ENCODE measurements around the gene COPE. TPM values are rescaled to one million over a fixed set of nuclear protein-coding genes. Genes with fewer than 3 reads are reported as not detected.

Gene COPE
- total RNA-seq (ENCODE audit: low replicate concordance) = 95.2 and 225 TPM in 2 replicates

DNA sequence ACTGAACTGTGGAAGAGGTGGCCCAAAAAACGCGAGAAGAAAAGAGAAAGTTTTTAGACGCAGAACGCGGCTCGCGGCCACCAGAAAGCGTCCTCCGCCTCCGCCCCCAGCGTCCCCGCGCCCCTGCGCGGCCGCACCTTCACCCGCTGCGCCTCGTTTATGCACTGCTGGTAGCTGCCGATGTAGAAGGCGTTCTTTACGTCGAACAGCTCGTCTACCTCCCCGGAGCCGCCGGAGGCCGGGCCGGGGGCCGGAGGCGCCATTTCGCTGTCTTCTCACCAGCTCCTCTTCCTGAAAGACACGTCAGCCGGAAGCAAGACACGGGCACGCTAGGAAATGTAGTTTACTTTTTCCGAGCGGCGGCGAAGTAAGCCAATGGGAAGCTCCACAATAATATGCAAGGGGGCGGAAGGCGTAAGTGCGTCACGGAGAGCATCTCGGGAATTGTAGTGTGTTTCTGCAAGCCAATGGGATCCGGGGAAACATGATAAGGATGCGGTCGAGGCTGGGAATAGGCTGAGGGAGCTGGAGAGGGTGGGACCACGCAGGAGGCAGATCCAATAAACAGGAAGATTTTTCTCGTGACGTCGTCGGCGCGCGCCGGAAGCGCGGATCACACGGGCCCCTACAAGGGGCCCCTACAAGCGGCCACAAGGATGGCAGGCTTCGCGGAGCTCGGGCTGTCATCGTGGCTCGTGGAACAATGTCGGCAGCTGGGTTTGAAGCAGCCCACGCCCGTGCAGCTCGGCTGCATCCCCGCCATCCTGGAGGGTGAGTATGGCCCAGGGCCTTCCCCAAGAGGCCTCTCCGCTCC, at the start of gene COPE, which contains the start of gene DDX49:
COPE (minus strand) TSS at position 302 of the 814 bp plus-strand sequence; CDS start at position 263, 39 bp downstream.
DDX49 (plus strand) TSS at position 630 of the 814 bp plus-strand sequence; CDS start at position 657, 27 bp downstream.
- Histone ChIP-seq H3K4me2 (peak within 1 kb of the TSS; percentile 97), H3K9me3 (ENCODE audit: low read depth) (no peaks in the 10 kb centered on the region), H3K4me1 (peaks cover 3% of the 10 kb centered on the region), H3K36me3 (no peaks in the 10 kb centered on the region), H3K27ac (peak within 1 kb of the TSS; percentile 46), H3K4me3 (peak within 1 kb of the TSS; percentile 99), H2AFZ (replicated peaks) (peak within 1 kb of the TSS; percentile 74), H3K9ac (peak within 1 kb of the TSS; percentile 96), H3F3A (ENCODE audit: low read depth) (no peaks in the 10 kb centered on the region), H4K20me1 (ENCODE audit: low read depth) (peaks cover 21% of the 10 kb centered on the region), H3K27me3 (no peaks in the 10 kb centered on the region), H3K79me2 (ENCODE audit: low read depth) (peaks cover 58% of the 10 kb centered on the region)
- no peak for TF ChIP-seq EZH2phosphoT487 (IDR thresholded peaks at IDR 0.05)
- TF ChIP-seq, protein P1, sequence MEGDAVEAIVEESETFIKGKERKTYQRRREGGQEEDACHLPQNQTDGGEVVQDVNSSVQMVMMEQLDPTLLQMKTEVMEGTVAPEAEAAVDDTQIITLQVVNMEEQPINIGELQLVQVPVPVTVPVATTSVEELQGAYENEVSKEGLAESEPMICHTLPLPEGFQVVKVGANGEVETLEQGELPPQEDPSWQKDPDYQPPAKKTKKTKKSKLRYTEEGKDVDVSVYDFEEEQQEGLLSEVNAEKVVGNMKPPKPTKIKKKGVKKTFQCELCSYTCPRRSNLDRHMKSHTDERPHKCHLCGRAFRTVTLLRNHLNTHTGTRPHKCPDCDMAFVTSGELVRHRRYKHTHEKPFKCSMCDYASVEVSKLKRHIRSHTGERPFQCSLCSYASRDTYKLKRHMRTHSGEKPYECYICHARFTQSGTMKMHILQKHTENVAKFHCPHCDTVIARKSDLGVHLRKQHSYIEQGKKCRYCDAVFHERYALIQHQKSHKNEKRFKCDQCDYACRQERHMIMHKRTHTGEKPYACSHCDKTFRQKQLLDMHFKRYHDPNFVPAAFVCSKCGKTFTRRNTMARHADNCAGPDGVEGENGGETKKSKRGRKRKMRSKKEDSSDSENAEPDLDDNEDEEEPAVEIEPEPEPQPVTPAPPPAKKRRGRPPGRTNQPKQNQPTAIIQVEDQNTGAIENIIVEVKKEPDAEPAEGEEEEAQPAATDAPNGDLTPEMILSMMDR (IDR thresholded peaks at IDR 0.05) = peak; percentile 4
- H3K4me1 Mint-ChIP-seq = peaks cover 19% of the 10 kb centered on the region
- H3K27me3 Mint-ChIP-seq (ENCODE audit: insufficient read depth, low read depth) = peaks cover 10% of the 10 kb centered on the region
- H3K27ac Mint-ChIP-seq = peak within 1 kb of the TSS; percentile 48
- H3K4me3 Mint-ChIP-seq = peak within 1 kb of the TSS; percentile 91
- peaks cover 8% of the 10 kb centered on the region for H3K36me3 Mint-ChIP-seq
- H3K9me3 Mint-ChIP-seq = no peaks in the 10 kb centered on the region
- peak; percentile 99 for DNase-seq (ENCODE audit: low spot score)

DNA sequence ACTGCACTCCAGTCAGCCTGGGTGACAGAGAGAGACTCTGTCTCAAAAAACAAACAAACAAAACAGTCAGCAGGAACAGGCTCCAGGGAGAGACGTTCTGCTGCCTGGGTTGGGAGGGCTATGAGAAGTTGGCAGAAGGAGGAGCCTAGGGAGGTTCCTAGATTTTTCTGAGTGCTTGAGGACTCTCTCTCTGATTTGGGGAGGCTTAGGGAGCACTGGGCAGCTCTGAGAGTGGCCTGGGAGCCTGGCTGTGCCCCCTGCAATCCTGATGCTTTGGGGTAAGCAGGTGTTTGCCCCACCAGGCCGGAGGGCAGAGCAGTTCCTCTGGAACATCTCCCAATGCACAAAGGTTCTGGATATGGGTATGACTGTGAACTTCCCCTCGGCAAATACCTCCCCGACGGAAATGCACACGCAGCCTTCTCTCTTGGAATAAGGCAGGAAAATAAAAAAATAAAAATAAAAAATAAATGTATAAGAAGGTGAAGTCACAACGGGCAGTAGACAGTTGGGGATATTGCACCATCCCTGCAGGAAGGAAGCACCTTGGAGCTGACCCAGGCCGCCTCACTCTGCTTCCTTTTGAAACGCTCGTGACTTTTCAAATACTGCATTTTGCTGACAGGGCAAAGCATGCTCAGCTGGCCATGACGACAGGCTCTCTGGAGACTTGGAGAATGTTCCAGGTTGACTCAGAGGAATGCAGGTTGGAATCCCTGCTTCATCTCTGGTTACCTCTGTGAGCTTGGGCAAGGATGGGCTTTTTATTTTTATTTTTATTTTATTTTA, 48.4 kb upstream of the COPE start:
- H3K79me2 ChIP-seq (ENCODE audit: low read depth) = no peaks in the 10 kb centered on the region
- peaks cover 2% of the 10 kb centered on the region for H3K27me3 ChIP-seq
- no peaks in the 10 kb centered on the region for H3K9me3 ChIP-seq (ENCODE audit: low read depth)
- Mint-ChIP-seq H3K9me3 (no peaks in the 10 kb centered on the region), H3K27ac (no peak overlapping the region), H3K27me3 (ENCODE audit: insufficient read depth, low read depth) (peaks cover 3% of the 10 kb centered on the region), H3K36me3 (no peaks in the 10 kb centered on the region), H3K4me3 (no peak overlapping the region), H3K4me1 (peaks cover 6% of the 10 kb centered on the region)
- no peaks in the 10 kb centered on the region for H3K36me3 ChIP-seq
- DNase-seq (ENCODE audit: low spot score) = no peak
- no peak overlapping the region for H3K9ac ChIP-seq
- H3K4me2 ChIP-seq = no peak overlapping the region
- H3K4me3 ChIP-seq = no peak overlapping the region
- H4K20me1 ChIP-seq (ENCODE audit: low read depth) = no peaks in the 10 kb centered on the region
- H3F3A ChIP-seq (ENCODE audit: low read depth) = peaks cover 5% of the 10 kb centered on the region
- TF ChIP-seq EZH2phosphoT487 (IDR thresholded peaks at IDR 0.05) (no peak), EZH2 (IDR thresholded peaks at IDR 0.05) (no peak)
- TF ChIP-seq, protein P1 (IDR thresholded peaks at IDR 0.05) = no peak
- H3K27ac ChIP-seq = no peak overlapping the region
- H3K4me1 ChIP-seq = no peaks in the 10 kb centered on the region
- no peak overlapping the region for H2AFZ ChIP-seq (replicated peaks)

GRCh38 chr19:18966307-18966706, 47.1 kb upstream of the COPE start:
- H3K79me2 ChIP-seq (ENCODE audit: low read depth) = no peaks in the 10 kb centered on the region
- H3K9me3 ChIP-seq (ENCODE audit: low read depth) = no peaks in the 10 kb centered on the region
- Mint-ChIP-seq H3K36me3 (no peaks in the 10 kb centered on the region), H3K27ac (no peak overlapping the region), H3K27me3 (ENCODE audit: insufficient read depth, low read depth) (peaks cover 8% of the 10 kb centered on the region), H3K4me3 (no peak overlapping the region), H3K4me1 (peaks cover 15% of the 10 kb centered on the region), H3K9me3 (no peaks in the 10 kb centered on the region)
- no peak for DNase-seq (ENCODE audit: low spot score)
- H3K4me1 ChIP-seq = no peaks in the 10 kb centered on the region
- H3K4me3 ChIP-seq = no peak overlapping the region
- no peak overlapping the region for H3K27ac ChIP-seq
- H3K27me3 ChIP-seq = peaks cover 7% of the 10 kb centered on the region
- TF ChIP-seq, protein P1 (IDR thresholded peaks at IDR 0.05) = no peak
- TF ChIP-seq EZH2phosphoT487 (IDR thresholded peaks at IDR 0.05) (no peak), EZH2 (IDR thresholded peaks at IDR 0.05) (no peak)
- H3K36me3 ChIP-seq = no peaks in the 10 kb centered on the region
- no peak overlapping the region for H3K9ac ChIP-seq
- no peaks in the 10 kb centered on the region for H4K20me1 ChIP-seq (ENCODE audit: low read depth)
- H3K4me2 ChIP-seq = no peak overlapping the region
- no peak overlapping the region for H2AFZ ChIP-seq (replicated peaks)
- peaks cover 14% of the 10 kb centered on the region for H3F3A ChIP-seq (ENCODE audit: low read depth)

Measured in neural progenitor cell (in vitro differentiated cells).